ENCODE data around the gene IGFBP3.

- TF ChIP-seq CTCF (conservative IDR thresholded peaks at IDR 0.05) (no peak), EZH2 (IDR thresholded peaks at IDR 0.05; ENCODE audit: low read depth) (no peak)
Measured at GRCh38 chr7:45901566-45901965, 19.5 kb downstream of the IGFBP3 start.
